ENCODE results near the gene CCT5.
"Not testable (repeated sequence)": the region's sequence is repeated elsewhere in the genome, so short reads cannot be mapped to it uniquely, and the experiment has no call there.

The CCT5 gene

DNA sequence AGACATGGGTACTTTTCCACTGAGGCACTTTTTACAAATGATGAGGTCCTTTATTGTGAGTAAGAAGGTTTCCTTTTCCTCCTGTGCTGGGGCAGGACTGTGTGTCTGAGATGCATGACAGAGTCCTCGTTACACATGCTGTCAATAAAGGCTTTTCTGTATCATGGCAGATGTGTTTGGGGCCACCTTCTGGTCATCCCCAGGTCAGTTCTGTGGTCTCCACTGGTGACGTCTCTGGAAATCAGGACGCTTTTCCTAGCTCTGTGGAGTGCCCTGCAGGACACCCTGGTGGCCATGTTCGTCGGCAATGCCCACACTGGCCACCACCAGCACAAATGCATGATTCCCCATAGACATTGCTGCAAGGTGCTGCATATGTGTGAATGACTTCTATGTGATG is 54.9 kb downstream of the CCT5 start:
- DNase-seq, result no peak

DNA sequence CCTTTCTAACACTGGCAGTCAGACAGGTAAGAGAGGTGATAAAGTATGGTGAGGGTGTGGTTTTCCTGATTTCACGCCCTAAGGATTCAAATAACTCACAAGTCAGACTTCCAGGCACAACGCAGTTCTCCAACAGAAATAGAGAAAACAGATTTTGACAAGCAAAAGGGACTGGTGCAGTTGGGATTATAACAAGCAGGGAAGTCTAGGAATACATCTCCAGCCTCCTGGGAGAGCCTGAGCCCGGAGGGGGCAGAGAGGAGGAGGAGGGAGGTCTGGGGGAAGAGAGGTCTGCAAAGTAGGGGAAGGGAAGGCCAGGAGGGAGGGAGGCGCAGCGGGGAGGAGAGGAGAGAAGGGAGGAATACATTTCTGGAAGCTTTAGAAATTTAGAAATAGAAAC is 56.0 kb downstream of the CCT5 start:
- DNase-seq, result no peak

DNA sequence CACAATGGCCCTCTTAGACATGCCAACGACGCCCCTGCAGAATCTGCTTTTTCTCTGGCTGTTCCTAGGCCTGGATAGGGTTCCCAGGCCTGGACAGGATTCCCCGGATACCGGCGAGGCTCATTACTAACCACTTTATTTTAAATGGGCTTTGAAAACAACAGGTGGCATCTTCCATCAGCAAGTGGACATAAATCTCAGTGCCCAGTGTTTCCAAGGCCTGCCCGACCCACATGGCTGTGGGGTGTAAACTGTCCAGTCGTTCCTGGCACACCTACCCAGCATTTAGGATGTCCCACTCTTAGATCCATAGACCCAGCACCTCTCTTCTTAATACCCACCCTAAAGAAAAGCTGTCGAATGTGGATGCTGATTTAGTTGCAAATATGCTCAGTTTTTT is 56.7 kb downstream of the CCT5 start:
- no peak for DNase-seq

DNA sequence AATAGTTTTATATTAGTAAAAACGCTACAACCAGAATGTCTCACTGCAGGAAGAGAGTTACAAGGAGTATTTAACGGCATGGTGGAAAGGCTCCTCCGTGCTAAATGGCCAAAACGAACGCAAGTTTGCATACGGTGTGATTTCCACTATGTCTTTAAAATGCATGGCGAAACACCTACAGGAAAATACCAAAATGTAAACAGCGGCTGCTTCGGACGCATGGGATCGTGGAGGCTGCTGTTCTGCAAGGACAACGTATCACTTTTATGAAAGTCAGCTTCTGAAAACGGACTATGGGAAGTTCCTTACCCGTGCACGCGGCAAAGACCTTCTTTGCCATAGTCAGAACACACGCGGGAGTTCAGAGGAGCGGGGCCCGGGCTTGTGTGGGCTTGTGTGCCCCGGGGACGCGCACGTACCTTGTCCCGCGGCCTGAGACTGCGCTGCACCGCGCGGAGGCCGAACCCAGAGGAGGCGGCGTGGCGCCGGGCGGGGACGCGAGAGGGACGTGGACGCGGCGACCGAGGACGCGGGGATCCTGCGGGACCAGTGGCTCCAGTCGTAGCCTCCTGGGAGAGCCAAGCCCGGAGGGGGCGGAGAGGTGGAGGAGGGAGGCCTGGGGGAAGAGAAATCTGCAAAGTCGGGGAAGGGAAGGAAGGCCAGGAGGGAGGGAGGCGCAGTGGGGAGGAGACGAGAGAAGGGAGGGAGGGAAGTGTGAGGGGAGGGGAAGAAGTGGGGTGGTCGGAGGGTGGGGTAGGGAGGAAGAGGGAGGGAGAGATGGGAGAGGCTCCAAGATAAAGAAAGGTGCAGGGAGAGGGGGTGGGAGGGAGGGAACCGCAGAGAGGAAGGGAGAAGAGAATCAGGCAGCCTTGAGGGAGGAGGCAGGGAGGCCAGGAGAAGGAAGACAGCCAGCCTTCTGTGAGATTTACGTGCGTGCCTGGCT is 57.4 kb downstream of the CCT5 start, which contains the start of gene CMBL:
TSS of gene CMBL (minus strand) at position 697 of the 943 bp plus-strand sequence. CDS start 17,140 bp downstream, outside the sequence.
- DNase-seq, result no peak

DNA sequence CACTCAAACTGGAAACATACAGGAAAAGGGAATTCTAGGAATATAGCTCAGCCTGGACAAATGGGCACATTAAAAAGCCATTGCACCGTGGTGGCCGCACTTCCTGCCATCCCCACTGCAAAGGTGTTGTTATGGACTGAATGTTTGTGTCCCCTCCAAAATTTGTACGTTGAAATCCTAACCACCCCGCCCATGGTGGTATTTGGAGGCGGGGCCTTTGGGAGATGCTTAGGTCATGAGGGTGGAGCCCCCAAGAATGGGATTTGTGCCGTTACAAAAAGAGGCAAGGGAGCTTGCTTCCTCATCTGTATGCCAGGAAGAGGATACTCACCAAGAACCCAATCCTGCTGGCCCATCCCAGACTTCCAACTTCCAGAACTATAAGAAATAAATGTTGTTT is 58.8 kb downstream of the CCT5 start:
- DNase-seq, result no peak

DNA sequence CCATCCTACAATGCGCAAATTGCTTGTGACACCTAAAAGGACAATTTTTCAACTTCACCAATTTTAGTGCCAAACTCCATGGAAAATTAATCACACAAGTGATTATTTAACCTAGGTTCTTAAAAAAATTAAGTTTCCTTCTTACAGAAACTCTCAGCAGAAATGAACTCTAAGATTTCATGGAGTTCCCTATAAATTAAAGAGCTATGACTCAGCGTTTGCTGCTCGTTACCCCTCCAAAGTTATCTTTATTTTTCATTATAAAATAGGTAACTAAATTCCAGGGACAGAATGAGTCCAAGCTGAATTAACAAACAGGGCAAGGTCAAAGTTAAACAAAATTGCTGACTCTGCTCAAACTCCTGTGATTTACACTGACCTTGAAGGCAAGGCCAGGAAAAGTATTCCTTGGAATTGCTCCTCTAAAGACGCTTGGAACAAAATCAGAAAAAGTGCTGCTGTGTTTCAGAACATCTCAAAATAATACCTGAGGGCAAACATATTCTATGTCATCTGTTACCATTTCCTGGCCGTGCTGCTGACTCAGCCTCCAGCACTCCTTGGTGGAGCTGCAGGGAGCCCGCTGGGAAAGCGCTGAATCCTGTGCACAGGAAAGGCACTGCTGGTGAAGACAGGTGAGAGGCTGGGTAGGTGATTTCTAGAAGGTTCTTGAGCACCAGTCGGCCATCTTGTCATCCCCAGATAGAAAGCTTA is 60.1 kb downstream of the CCT5 start:
- DNase-seq, result no peak

DNA sequence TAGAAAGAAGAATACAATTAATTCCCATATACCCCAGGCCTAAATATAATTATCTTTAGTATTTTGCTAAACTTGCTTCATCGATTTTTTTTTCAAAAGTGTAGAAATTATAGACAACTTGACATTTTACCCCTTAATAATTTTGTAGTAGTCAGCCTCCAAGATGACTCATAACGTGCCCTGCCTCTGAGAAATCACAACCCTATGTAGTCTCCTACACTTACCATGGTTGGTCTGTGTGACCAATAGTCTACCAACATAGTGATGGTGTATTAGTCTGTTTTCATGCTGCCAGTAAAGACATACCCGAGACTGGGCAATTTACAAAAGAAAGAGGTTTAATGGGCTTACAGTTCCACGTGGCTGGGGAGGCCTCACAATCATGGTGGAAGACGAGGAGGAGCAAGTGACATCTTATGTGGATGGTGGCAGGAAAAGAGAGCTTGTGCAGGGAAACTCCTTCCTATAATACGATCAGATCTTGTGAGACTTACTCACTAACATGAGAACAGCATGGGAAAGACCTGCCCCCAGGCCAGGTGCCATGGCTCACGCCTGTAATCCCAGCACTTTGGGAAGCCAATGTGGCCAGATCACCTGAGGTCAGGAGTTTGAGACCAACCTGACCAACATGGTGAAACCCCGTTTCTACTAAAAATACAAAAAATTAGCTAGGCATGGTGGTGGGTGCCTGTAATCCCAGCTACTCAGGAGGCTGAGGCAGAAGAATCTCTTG is 60.9 kb downstream of the CCT5 start:
- not testable (repeated sequence) for DNase-seq

DNA sequence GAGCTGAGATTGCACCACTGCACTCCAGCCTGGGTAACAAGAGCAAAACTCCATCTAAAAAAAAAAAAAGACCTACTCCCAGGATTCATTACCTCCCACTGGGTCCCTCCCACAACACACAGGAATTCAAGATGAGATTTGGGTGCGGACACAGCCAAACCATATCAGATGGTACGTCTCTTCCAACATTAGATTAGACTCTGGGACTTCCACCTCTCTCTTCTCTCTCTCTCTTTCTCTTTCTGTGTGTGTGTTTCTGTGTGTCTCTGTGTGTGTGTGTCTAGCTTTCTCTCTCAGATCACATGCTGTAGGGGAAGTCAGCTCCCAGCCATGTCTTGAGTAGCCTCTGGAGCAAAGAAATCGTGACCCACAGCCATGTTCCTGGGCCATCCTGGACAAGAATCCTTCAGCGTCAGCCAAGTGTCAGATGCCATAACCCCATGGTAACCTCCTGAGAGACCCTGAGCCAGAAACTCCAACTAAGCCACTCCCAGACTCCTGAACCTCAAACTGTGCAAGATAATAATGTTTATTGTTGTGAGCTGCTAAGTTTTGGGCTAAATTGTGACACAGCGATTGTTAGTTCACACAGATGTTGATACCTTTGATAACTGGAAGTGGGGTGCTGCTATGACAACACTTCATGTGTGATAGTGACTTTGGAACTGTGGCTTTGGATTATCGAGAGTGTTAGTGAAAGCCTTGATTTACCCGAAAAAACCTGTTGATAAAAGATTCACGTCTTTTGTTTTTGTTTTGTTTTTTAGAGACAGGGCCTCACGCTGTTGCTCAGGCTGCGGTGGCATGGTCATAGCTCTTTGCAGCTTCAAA is 61.7 kb downstream of the CCT5 start:
- no peak for DNase-seq

DNA sequence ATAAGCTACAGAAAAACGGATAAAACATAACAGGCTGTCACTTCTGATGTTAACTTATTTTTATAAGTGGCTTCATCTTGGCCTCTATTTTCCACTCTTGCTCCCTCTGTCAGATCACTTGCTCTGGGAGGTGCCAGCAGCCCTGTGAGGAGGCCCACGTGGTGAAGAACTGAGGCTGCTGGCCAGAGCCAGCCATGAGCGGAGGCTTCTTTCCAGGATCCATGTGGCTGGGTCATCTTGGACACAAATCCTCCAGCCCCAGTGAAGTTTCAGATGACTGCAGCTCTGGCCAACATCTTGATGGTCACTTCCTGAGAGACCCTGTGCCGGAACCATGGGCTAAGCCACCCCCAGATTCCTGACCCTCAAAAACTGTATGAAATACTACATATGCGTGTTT is 65.1 kb downstream of the CCT5 start:
- no peak for DNase-seq
